Measurements from ENCODE around the gene LTBP3. TPM values are rescaled to one million over a fixed set of nuclear protein-coding genes. Genes with fewer than 3 reads are reported as not detected.

Gene LTBP3
- total RNA-seq, 1 donor, result 41.6 TPM

DNA sequence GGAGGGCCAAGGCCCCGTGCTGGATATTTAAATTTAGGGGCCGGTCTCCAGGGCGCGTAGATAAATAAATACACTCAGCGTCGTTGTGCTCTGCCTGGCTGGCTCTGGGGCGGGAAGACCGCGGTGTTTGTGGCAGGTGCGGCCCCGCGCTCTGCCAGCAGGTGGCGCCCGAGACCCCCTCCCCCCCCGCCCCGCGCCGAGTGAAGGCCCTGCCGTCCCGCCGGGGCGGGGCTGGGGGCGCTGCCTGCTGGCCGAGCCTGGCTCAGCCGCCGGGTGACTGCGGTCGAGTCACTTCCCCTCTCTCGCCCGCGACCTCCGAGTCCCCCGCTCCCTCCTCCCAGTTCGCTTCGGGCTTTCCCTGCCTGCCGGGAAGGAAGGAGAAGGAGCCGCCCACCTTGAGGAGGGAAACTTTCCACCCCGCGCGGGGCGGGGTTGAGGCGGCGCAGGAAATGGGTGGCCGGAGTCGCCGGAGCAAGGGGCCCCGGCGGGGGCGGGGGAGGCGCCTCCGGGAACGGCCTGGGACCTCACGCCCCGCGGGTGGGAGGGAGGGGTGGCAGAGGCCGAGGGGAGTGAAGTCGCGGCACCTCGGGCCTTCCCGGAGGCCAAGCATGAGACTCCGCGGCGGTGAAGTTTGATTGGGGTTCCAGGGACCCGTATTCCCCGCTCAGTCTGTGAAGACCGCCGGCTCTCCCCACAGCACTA is 16.1 kb upstream of the LTBP3 start:
- peaks cover 60% of the 10 kb centered on the region for H3K4me1 ChIP-seq (ENCODE audit: insufficient read depth, low read length)
- H3K4me3 ChIP-seq (ENCODE audit: insufficient read depth, low read length), result peak overlapping the region; percentile 98
- H3K36me3 ChIP-seq (ENCODE audit: insufficient read depth, low read length), result peaks cover 9% of the 10 kb centered on the region
- no peaks in the 10 kb centered on the region for H3K9me3 ChIP-seq (ENCODE audit: low read depth, low read length)
- peak overlapping the region; percentile 95 for H3K4me2 ChIP-seq (ENCODE audit: insufficient read depth, low read length)
- no peaks in the 10 kb centered on the region for H3K27me3 ChIP-seq (ENCODE audit: insufficient read depth, low read length)
- H4K20me1 ChIP-seq (ENCODE audit: insufficient read depth, low read length), result peaks cover 27% of the 10 kb centered on the region
- H3K79me2 ChIP-seq (ENCODE audit: insufficient read depth, low read length), result peaks cover 68% of the 10 kb centered on the region
- TF ChIP-seq, protein P1, sequence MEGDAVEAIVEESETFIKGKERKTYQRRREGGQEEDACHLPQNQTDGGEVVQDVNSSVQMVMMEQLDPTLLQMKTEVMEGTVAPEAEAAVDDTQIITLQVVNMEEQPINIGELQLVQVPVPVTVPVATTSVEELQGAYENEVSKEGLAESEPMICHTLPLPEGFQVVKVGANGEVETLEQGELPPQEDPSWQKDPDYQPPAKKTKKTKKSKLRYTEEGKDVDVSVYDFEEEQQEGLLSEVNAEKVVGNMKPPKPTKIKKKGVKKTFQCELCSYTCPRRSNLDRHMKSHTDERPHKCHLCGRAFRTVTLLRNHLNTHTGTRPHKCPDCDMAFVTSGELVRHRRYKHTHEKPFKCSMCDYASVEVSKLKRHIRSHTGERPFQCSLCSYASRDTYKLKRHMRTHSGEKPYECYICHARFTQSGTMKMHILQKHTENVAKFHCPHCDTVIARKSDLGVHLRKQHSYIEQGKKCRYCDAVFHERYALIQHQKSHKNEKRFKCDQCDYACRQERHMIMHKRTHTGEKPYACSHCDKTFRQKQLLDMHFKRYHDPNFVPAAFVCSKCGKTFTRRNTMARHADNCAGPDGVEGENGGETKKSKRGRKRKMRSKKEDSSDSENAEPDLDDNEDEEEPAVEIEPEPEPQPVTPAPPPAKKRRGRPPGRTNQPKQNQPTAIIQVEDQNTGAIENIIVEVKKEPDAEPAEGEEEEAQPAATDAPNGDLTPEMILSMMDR (IDR thresholded peaks at IDR 0.05; ENCODE audit: extremely low read depth, low read depth, low read length), result peak; percentile 62
- DNase-seq (ENCODE audit: insufficient read length, low spot score, missing footprints), result peak; percentile 100
- peak overlapping the region; percentile 9 for H3K27ac ChIP-seq (ENCODE audit: low read depth, low read length)
- no peak overlapping the region for H2AFZ ChIP-seq (ENCODE audit: low read length)

DNA sequence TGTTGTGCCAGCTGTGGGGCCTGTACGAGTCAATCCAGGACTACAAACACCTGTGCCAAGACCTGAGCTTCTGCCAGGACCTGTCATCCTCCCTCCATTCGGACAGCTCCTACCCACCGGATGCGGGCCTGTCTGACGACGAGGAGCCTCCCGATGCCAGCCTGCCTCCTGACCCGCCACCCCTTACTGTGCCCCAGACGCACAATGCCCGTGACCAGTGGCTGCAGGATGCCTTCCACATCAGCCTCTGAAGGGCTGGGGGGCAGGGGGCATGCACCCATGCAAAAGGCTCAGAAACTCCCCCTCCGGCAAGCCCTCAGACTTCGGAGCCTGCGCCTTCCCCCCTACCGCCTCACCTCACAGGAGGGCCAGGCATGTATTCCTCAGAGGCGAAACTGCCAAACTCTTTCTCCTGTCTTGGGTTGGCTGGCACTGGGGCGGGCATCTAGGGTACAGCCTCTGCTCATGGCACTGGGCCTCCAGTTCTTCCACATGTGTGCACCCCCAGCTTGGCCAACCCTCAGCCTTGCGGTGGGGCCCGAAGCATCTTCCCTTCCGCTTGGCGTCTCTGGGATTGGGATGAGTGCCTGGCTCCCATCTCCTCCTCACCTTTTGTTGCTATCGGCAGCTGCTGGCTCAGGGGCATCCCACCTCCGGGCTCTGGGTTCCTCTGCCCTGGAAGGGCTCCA is 15.4 kb upstream of the LTBP3 start:
- Histone ChIP-seq H3K4me3 (ENCODE audit: insufficient read depth, low read length) (peak overlapping the region; percentile 98), H3K27me3 (ENCODE audit: insufficient read depth, low read length) (no peaks in the 10 kb centered on the region), H3K4me1 (ENCODE audit: insufficient read depth, low read length) (peaks cover 67% of the 10 kb centered on the region), H2AFZ (ENCODE audit: low read length) (no peak overlapping the region), H4K20me1 (ENCODE audit: insufficient read depth, low read length) (peaks cover 27% of the 10 kb centered on the region), H3K9me3 (ENCODE audit: low read depth, low read length) (no peaks in the 10 kb centered on the region), H3K36me3 (ENCODE audit: insufficient read depth, low read length) (peaks cover 7% of the 10 kb centered on the region), H3K4me2 (ENCODE audit: insufficient read depth, low read length) (peak overlapping the region; percentile 95), H3K27ac (ENCODE audit: low read depth, low read length) (peak overlapping the region; percentile 37), H3K79me2 (ENCODE audit: insufficient read depth, low read length) (peaks cover 68% of the 10 kb centered on the region)
- TF ChIP-seq, protein P1 (IDR thresholded peaks at IDR 0.05; ENCODE audit: extremely low read depth, low read depth, low read length), result no peak
- DNase-seq (ENCODE audit: insufficient read length, low spot score, missing footprints), result peak; percentile 95

DNA sequence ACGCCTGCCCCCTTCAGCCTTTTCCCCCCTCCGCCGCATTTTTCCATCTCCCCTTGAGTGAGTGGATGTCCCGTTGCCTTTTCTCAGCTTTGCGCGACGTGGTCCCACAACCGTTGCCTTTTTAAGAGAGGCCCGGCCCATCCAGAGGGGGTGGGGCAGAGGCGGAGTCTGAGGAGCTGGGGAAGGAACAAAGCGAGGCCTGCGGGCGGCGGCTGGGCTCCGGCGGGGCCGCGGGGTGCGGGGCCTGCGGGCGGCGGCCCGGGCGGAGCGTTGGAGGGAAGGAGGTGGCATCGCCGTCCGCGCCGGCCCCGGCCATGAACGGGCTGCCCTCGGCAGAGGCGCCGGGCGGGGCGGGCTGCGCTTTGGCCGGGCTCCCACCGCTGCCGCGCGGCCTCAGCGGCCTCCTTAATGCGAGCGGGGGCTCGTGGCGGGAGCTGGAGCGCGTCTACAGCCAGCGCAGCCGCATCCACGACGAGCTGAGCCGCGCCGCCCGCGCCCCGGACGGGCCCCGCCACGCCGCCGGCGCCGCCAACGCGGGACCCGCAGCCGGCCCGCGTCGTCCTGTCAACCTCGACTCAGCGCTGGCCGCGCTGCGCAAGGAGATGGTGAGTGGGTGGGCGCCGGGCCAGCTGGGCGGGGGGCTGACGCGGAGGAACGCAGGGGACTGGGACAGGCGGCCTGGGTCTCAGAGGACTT is 14.3 kb upstream of the LTBP3 start, which contains the start of gene FAM89B:
Gene FAM89B (plus strand): TSS at position 183 of the 696 bp plus-strand sequence. CDS start 132 bp downstream, at position 315.
- H3K4me2 ChIP-seq (ENCODE audit: insufficient read depth, low read length), result peak within 1 kb of the TSS; percentile 100
- no peaks in the 10 kb centered on the region for H3K27me3 ChIP-seq (ENCODE audit: insufficient read depth, low read length)
- H3K9me3 ChIP-seq (ENCODE audit: low read depth, low read length), result no peaks in the 10 kb centered on the region
- DNase-seq (ENCODE audit: insufficient read length, low spot score, missing footprints), result peak; percentile 99
- no peak within 1 kb of the TSS for H2AFZ ChIP-seq (ENCODE audit: low read length)
- peaks cover 19% of the 10 kb centered on the region for H4K20me1 ChIP-seq (ENCODE audit: insufficient read depth, low read length)
- H3K79me2 ChIP-seq (ENCODE audit: insufficient read depth, low read length), result peaks cover 67% of the 10 kb centered on the region
- H3K36me3 ChIP-seq (ENCODE audit: insufficient read depth, low read length), result peaks cover 11% of the 10 kb centered on the region
- H3K4me1 ChIP-seq (ENCODE audit: insufficient read depth, low read length), result peaks cover 60% of the 10 kb centered on the region
- peak within 1 kb of the TSS; percentile 98 for H3K4me3 ChIP-seq (ENCODE audit: insufficient read depth, low read length)
- TF ChIP-seq, protein P1 (IDR thresholded peaks at IDR 0.05; ENCODE audit: extremely low read depth, low read depth, low read length), result no peak
- H3K27ac ChIP-seq (ENCODE audit: low read depth, low read length), result peak within 1 kb of the TSS; percentile 37
